Activated CD4-positive, alpha-beta T cell treated with anti-CD3 and anti-CD28 coated beads, Interleukin-2, amount 10 ng/mL, durations not matched to agents 24 days and 14 days (primary cell): ENCODE results near the gene BZW1. TPM values are rescaled to one million over a fixed set of nuclear protein-coding genes. Genes with fewer than 3 reads are reported as not detected.
A peak's percentile ranks its signal among the peaks of the same experiment; 100 is the strongest.

Source experiments
- DNase-seq: peaks from one replicate; pipeline ENCODE4 v3.0.0; 2022
- H3K27ac Mint-ChIP-seq: one replicate; pipeline ENCODE4 v1.8.0; 2022; ENCODE audit warnings: mild to moderate bottlenecking, mixed read lengths
- H3K27me3 Mint-ChIP-seq: one replicate; pipeline ENCODE4 v1.8.0; 2022; ENCODE audit warnings: mixed read lengths
- H3K36me3 Mint-ChIP-seq: one replicate; pipeline ENCODE4 v1.8.0; 2022; ENCODE audit warnings: low read depth, mild to moderate bottlenecking, mixed read lengths
- H3K4me1 Mint-ChIP-seq: one replicate; pipeline ENCODE4 v1.8.0; 2021; ENCODE audit warnings: mixed read lengths
- H3K4me3 Mint-ChIP-seq: one replicate; pipeline ENCODE4 v1.8.0; 2022; ENCODE audit warnings: mild to moderate bottlenecking, moderate library complexity, mixed read lengths
- H3K9me3 Mint-ChIP-seq: one replicate; pipeline ENCODE4 v1.8.0; 2021; ENCODE audit warnings: mixed read lengths
- intact Hi-C: fragments of 100-400 bp; cut with micrococcal nuclease; formaldehyde crosslinking; loops from one replicate; pipeline ENCODE4 v1.15.1; 2023
- total RNA-seq: library from RNA; stranded (reverse); gene quantifications from 2 replicates; pipeline ENCODE4 v1.2.3, GENCODE V29; 2022

Gene BZW1
- total RNA-seq, 1 donor from 2014 or later: 489 TPM

DNA sequence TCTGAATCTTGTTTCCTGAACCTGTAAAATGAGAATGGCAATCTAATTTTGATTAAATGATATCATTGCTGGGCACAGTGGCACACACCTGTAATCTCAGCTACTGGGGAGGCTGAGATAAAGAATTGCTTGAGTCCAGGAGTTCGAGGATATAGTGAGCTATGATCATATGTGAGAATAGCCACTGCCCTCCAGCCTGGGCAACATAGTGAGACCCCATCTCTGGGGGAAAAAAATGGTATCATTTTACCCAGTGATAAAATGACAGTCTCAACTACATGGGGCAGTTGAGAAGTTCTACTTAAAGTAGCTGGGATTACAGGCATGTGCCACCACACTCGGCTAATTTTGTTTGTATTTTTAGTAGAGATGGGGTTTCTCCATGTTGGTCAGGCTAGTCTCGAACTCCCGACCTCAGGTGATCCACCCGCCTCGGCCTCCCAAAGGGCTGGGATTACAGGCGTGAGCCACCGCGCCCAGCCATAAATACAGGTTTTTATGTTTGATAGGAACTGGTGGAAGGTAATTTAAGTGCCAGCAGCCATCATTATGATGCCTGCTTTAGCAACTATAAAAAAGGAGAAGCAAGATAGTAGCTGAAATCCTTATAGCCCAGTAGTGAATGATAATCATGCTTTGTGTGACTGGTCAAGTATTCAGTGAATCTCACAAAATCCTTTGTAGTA is 17.0 kb downstream of the BZW1 start:
- intact Hi-C loops: loop anchor here (2.0 kb wide), 1 partner anchor 14 kb away; no protein-coding TSS in a partner anchor
- H3K9me3 Mint-ChIP-seq: no peaks in the 10 kb centered on the region
- H3K27me3 Mint-ChIP-seq: peaks cover 2% of the 10 kb centered on the region
- H3K4me3 Mint-ChIP-seq: no peak overlapping the region
- H3K27ac Mint-ChIP-seq: no peak overlapping the region
- peaks cover 19% of the 10 kb centered on the region for H3K36me3 Mint-ChIP-seq
- peaks cover 7% of the 10 kb centered on the region for H3K4me1 Mint-ChIP-seq
- no peak for DNase-seq

DNA sequence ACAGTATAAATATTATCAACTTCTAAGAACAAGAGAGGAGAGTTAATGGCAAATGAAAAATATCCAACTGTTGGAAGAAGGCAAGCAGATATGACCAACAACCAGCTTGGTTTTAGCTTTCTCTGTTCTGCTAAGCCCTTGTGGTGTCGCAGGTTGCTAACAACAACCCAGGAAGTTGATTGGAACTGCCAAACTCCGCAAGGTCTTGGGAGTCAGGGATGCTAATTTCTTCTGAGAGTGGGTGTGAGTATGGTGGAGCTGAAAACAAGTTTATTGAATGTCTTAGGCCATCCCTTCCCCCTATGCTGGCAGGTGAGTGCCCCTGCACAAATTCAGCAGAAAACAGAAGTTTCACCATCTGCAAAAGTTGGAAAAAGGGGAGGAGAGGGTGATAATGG is 17.5 kb downstream of the BZW1 start:
- H3K36me3 Mint-ChIP-seq: peaks cover 16% of the 10 kb centered on the region
- DNase-seq: no peak
- peaks cover 7% of the 10 kb centered on the region for H3K4me1 Mint-ChIP-seq
- intact Hi-C loops: loop anchor here (2.0 kb wide), 1 partner anchor 14 kb away; no protein-coding TSS in a partner anchor
- H3K9me3 Mint-ChIP-seq: no peaks in the 10 kb centered on the region
- H3K27me3 Mint-ChIP-seq: peaks cover 2% of the 10 kb centered on the region
- H3K27ac Mint-ChIP-seq: no peak overlapping the region
- no peak overlapping the region for H3K4me3 Mint-ChIP-seq

DNA sequence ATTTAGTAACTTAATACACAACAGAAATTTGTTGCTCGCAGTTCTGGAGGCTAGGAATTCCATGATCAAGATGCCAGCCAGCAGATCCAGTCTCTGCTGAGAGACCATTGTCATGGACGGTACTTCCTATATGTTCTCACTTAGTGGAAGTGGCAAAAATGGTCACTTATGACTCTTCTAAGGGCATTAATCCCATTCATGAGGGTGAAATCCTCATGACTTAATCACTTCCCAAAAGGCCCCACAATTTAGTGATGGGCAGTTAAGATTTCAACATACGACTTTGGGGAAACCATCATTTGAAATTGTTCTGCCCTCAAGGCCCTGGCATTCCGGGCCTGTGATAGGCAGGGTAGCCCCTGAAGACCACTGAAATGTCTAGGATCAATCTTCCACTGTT is 23.0 kb downstream of the BZW1 start:
- Mint-ChIP-seq H3K9me3 (peaks cover 16% of the 10 kb centered on the region), H3K27me3 (peaks cover 2% of the 10 kb centered on the region), H3K4me1 (peaks cover 2% of the 10 kb centered on the region), H3K36me3 (peaks cover 2% of the 10 kb centered on the region), H3K4me3 (no peak overlapping the region), H3K27ac (no peak overlapping the region)
- DNase-seq: no peak
- intact Hi-C loops: no loop called here

DNA sequence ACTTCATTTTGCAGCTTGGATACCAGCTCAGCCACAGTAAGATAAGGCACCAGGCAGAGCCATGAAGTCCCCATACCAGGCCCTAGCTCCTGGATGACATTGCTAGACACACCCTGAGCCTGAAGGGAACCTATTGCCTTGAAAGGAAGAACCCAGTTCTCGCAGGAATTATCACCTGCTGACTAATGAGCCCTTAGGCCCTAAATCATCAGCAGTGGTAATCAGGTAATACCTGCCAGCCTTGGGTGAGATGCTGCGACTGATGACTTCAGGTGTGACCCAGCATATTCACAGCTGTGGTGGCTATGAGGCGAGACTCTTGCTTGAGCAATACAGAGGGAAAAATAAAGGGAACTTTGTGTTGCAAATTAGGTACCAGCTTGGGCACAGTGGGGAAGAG is 27.8 kb downstream of the BZW1 start:
- no peak for DNase-seq
- peaks cover 16% of the 10 kb centered on the region for H3K9me3 Mint-ChIP-seq
- intact Hi-C loops: no loop called here
- no peaks in the 10 kb centered on the region for H3K4me1 Mint-ChIP-seq
- no peak overlapping the region for H3K27ac Mint-ChIP-seq
- peaks cover 2% of the 10 kb centered on the region for H3K36me3 Mint-ChIP-seq
- H3K4me3 Mint-ChIP-seq: no peak overlapping the region
- no peaks in the 10 kb centered on the region for H3K27me3 Mint-ChIP-seq

DNA sequence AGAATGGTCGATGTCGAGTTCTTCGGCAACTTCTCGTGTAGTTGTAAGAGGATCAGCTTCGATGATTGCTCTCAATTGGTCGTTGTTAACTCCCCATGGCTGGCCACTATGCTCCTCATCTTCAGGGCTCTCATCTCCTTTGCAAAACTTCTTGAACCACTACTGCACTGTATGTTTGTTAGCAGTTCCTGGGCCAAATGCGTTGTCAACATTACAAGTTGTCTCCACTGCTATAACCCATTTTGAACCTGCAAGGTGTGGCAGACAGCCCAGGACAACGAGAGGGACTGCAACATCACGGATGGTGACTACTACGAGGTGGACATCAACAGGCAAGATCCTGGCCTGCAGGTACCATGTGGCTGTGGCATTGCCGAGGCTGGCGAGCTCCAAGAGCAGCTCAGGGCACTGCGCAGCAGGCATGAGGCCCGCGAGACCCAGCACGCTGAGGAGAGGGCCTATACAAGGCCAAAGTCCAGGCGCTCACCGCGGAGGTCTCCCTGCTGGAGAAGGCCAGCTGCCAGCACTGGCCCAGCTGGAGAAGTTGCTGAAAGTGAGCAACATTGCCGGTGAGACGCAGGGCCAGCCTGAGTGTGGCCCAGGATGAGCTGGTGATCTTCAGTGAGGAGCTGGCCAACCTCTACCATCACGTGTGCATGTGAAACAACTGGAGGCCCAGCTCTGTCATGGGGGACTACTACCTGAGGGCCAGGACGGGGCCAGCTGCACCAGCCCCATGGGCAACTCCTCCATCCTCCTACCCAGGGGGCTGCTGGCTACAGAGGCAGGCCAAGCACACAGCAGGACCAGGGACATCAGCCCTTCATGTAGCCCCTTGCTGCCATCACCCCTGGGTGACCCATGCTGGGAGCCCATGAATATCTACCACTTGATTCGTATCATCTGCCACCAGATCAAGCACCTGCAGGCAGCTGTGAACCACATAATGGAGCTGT is 32.6 kb downstream of the BZW1 start:
- no peak overlapping the region for H3K27ac Mint-ChIP-seq
- no peak overlapping the region for H3K4me3 Mint-ChIP-seq
- intact Hi-C loops: no loop called here
- no peaks in the 10 kb centered on the region for H3K27me3 Mint-ChIP-seq
- H3K4me1 Mint-ChIP-seq: no peaks in the 10 kb centered on the region
- DNase-seq: no peak
- no peaks in the 10 kb centered on the region for H3K9me3 Mint-ChIP-seq
- H3K36me3 Mint-ChIP-seq: no peaks in the 10 kb centered on the region

- no peaks in the 10 kb centered on the region for H3K27me3 Mint-ChIP-seq
These were observed 33.5 kb downstream of the BZW1 start for GRCh38 chr2:200845194-200845593.

DNA sequence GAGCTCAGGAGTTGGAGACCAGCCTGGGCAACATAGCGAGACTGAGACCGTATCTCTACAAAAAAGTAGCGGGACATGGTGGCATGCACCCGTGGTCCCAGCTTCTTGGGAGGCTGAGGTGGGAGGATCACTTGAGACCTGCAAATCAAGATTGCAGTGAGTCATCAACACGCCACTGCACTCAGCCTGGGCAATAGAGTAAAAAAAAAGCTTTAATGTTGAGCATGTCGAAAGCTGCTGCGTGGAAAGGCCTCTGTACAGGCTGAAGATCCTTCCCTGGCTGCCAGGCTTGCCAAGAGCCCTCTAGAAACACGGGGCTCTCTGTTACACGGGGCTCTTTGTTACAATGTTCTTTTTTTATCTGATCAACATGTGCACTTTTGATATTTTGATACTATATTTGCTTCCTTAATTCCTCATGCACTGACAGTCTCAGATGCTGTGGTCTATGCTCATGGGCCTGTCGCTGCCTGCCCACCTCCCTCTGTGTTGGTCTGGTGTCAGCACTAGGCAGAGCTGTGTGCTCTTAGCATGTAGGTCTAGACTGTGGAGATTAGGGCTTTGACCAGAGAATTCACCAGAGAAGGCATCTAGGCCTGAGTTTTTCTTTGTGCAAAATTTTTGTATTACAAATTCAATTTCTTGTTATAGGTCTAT is 34.1 kb downstream of the BZW1 start:
- intact Hi-C loops: no loop called here
- Mint-ChIP-seq H3K27me3 (no peaks in the 10 kb centered on the region), H3K36me3 (peaks cover 6% of the 10 kb centered on the region), H3K9me3 (no peaks in the 10 kb centered on the region), H3K4me1 (peaks cover 2% of the 10 kb centered on the region), H3K27ac (no peak overlapping the region), H3K4me3 (no peak overlapping the region)
- DNase-seq: no peak

More at GRCh38 chr2:200845194-200845593, 33.5 kb downstream of the BZW1 start:
- Mint-ChIP-seq H3K4me3 (no peak overlapping the region), H3K27ac (no peak overlapping the region), H3K36me3 (no peaks in the 10 kb centered on the region), H3K4me1 (no peaks in the 10 kb centered on the region), H3K9me3 (no peaks in the 10 kb centered on the region)
- intact Hi-C loops: no loop called here
- no peak for DNase-seq

DNA sequence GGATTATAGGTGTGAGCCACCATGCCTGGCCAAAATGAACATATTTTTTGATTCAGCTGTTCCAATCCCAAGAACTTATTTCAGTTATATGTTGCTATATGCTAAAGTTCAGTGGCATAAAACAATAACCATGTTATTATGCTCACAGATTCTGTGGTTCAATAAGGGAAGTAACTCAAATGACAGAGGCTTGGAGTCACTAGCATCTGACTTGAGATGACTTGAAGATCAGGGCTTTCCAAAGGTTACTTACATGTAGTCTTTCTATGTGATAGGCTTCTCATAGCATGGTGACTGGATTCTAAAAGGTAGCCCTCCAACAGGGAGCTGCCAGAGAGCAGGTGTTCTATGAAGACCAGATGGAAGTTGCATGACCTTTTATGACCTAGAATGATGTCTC is 35.6 kb downstream of the BZW1 start:
- Mint-ChIP-seq H3K4me3 (no peak overlapping the region), H3K4me1 (peaks cover 2% of the 10 kb centered on the region), H3K9me3 (no peaks in the 10 kb centered on the region), H3K27me3 (no peaks in the 10 kb centered on the region), H3K36me3 (peaks cover 16% of the 10 kb centered on the region), H3K27ac (no peak overlapping the region)
- no peak for DNase-seq
- intact Hi-C loops: no loop called here

DNA sequence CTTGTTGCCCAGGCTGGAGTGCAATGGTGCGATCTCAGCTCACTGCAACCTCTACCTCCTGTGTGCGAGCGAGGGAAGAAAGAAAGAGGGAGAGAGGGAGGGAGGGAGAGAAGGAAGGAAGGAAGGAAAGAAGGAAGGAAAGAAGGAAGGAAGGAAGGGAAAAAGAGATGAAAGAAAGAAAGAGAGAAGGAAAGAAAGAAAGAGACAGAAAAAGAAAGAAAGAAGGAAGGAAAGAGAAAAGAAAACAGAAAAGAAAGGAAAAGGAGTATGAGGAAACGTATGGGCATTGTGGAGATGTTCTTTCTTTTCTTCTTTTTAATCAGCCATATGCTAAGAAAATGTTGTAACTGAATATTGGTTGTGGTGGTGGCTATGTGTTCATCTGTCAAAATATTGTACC is 36.2 kb downstream of the BZW1 start:
- Mint-ChIP-seq H3K4me3 (no peak overlapping the region), H3K4me1 (peaks cover 4% of the 10 kb centered on the region), H3K9me3 (no peaks in the 10 kb centered on the region), H3K27ac (no peak overlapping the region), H3K27me3 (no peaks in the 10 kb centered on the region), H3K36me3 (peaks cover 22% of the 10 kb centered on the region)
- intact Hi-C loops: no loop called here
- DNase-seq: no peak

GRCh38 chr2:200850512-200851256 is 39.0 kb downstream of the BZW1 start:
- no peaks in the 10 kb centered on the region for H3K27me3 Mint-ChIP-seq
- DNase-seq: no peak
- no peaks in the 10 kb centered on the region for H3K9me3 Mint-ChIP-seq
- intact Hi-C loops: no loop called here
- peaks cover 40% of the 10 kb centered on the region for H3K36me3 Mint-ChIP-seq
- no peak overlapping the region for H3K4me3 Mint-ChIP-seq
- peaks cover 4% of the 10 kb centered on the region for H3K4me1 Mint-ChIP-seq
- no peak overlapping the region for H3K27ac Mint-ChIP-seq

DNA sequence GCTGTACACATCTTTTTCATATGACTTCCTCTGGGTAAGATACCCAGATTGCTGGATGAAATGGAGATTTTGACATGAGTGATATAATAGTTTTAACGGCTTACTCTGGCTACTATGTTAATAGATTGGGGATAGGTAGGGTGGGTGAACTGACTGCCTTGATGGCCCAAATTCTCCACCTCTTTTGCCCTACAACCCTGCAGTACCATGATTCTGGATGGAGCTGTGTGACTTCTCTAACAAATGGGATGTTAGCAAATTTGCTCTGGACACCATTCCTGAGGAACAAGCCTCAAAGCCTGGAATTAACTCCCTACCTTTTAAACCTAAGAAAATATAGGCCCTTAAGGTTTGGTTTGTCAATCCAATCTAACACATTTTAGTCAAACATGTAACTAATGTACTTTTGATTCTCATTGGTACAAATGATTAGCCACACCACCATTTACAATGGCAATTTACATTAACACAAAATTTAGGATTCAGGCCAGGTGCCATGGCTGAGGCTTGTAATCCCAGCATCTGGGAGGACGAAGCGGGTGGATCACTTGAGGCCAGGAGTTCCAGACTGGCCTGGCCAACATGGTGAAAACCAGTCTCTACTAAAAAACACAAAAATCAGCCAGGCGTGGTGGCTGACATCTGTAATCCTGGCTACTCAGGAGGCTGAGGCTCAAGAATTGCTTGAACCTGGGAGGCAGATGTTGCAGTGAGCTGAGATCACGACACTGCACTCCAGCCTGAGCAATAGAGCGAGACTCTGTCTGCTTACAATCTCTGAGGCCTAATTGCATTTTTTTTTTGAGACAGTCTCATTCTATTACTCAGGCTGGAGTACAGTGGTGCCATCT is 39.9 kb downstream of the BZW1 start:
- Mint-ChIP-seq H3K36me3 (peaks cover 47% of the 10 kb centered on the region), H3K4me1 (peaks cover 7% of the 10 kb centered on the region), H3K4me3 (no peak overlapping the region), H3K27ac (no peak overlapping the region), H3K9me3 (no peaks in the 10 kb centered on the region), H3K27me3 (no peaks in the 10 kb centered on the region)
- intact Hi-C loops: no loop called here
- no peak for DNase-seq

- Mint-ChIP-seq H3K4me3 (no peak overlapping the region), H3K27me3 (no peaks in the 10 kb centered on the region), H3K9me3 (no peaks in the 10 kb centered on the region), H3K27ac (peak overlapping the region; percentile 29), H3K36me3 (peaks cover 56% of the 10 kb centered on the region), H3K4me1 (peaks cover 13% of the 10 kb centered on the region)
- DNase-seq: no peak
- intact Hi-C loops: no loop called here
These were observed 40.9 kb downstream of the BZW1 start for GRCh38 chr2:200852605-200853004.

- H3K9me3 Mint-ChIP-seq: no peaks in the 10 kb centered on the region
- no peak overlapping the region for H3K4me3 Mint-ChIP-seq
- peak overlapping the region; percentile 34 for H3K27ac Mint-ChIP-seq
- no peaks in the 10 kb centered on the region for H3K27me3 Mint-ChIP-seq
- H3K4me1 Mint-ChIP-seq: peaks cover 39% of the 10 kb centered on the region
- no peak for DNase-seq
- intact Hi-C loops: no loop called here
- H3K36me3 Mint-ChIP-seq: peaks cover 79% of the 10 kb centered on the region
These were observed 45.1 kb downstream of the BZW1 start for GRCh38 chr2:200856806-200857205.
